A673 (cell line): ENCODE measurements around the gene FRS3. TPM values are rescaled to one million over a fixed set of nuclear protein-coding genes. Genes with fewer than 3 reads are reported as not detected.

ENCODE experiments used
- BruUV-seq: library from RNA; stranded (reverse); fragments of 400-500 nt; replicated peaks from 2 replicates; lab custom pipeline; 2021; lab: Mats Ljungman, UMichigan
- CTCF ChIA-PET: fragments of 300-600 bp; sonication (Branson Sonifier 250); formaldehyde crosslinking; loops from one replicate; lab custom pipeline; 2022; ENCODE audit warnings: antibody characterized with exemption; lab: Charles Lee
- POLR2A ChIA-PET: fragments of 300-600 bp; sonication (Branson Sonifier 250); formaldehyde crosslinking; loops from one replicate; lab custom pipeline; 2022; ENCODE audit warnings: antibody characterized with exemption; ENCODE audit not compliant: low non-redundant PET; lab: Charles Lee
- DNase-seq: peaks from one replicate; pipeline ENCODE4 v3.0.0-alpha.2; 2015; ENCODE audit warnings: low spot score
- H3K27ac ChIP-seq: fragments of 200-600 bp; sonication (generic); 2 replicates; pipeline ENCODE4 v1.5.1; 2016; ENCODE audit warnings: mixed run types, low read depth, mild to moderate bottlenecking, mixed read lengths, antibody characterized with exemption, low read length; ENCODE audit not compliant: poor library complexity, severe bottlenecking
- H3K27me3 ChIP-seq: fragments of 200-600 bp; sonication (generic); replicated peaks from 2 replicates; pipeline ENCODE4 v1.6.1; 2017; ENCODE audit warnings: mixed run types, low read depth, mild to moderate bottlenecking, mixed read lengths, antibody characterized with exemption, low read length; ENCODE audit not compliant: insufficient read depth, poor library complexity
- H3K36me3 ChIP-seq: fragments of 200-600 bp; sonication (generic); 2 replicates; pipeline ENCODE4 v1.6.1; 2016; ENCODE audit warnings: mixed run types, mild to moderate bottlenecking, mixed read lengths, antibody characterized with exemption, low read length; ENCODE audit not compliant: insufficient read depth, poor library complexity, severe bottlenecking
- H3K4me1 ChIP-seq: fragments of 200-600 bp; sonication (generic); 2 replicates; pipeline ENCODE4 v1.6.1; 2017; ENCODE audit warnings: mixed run types, mild to moderate bottlenecking, mixed read lengths, antibody characterized with exemption, low read length; ENCODE audit not compliant: insufficient read depth, poor library complexity, severe bottlenecking
- H3K4me3 ChIP-seq: fragments of 200-600 bp; sonication (generic); 2 replicates; pipeline ENCODE4 v1.5.1; 2016; ENCODE audit warnings: low read depth, mixed run types, mild to moderate bottlenecking, mixed read lengths, low read length; ENCODE audit not compliant: poor library complexity, severe bottlenecking
- H3K9me3 ChIP-seq: fragments of 200-600 bp; sonication (generic); 2 replicates; pipeline ENCODE4 v1.6.1; 2016; ENCODE audit warnings: mixed run types, low read depth, mild to moderate bottlenecking, mixed read lengths, antibody characterized with exemption, low read length; ENCODE audit not compliant: poor library complexity, severe bottlenecking
- EZH2 ChIP-seq: fragments of 200-600 bp; sonication (generic); IDR thresholded peaks from 2 replicates; pipeline ENCODE4 v1.6.1; 2017; ENCODE audit warnings: borderline replicate concordance, low read depth, mild to moderate bottlenecking, mixed read lengths, antibody characterized with exemption, low read length; ENCODE audit not compliant: poor library complexity, severe bottlenecking
- intact Hi-C: fragments of 100-400 bp; cut with micrococcal nuclease; formaldehyde crosslinking; loops from one replicate; pipeline ENCODE4 v1.10.0; 2022; ENCODE audit not compliant: unreplicated experiment
- total RNA-seq: library from RNA; stranded (reverse); gene quantifications from 2 replicates; pipeline ENCODE4 v1.2.3, GENCODE V29; 2021
- TF ChIP-seq, protein P1 (sequence below): fragments of 300-800, 200-600 bp; sonication (generic); conservative IDR thresholded peaks from 2 replicates; pipeline ENCODE4 v1.5.1; 2017; ENCODE audit warnings: low read depth, mild to moderate bottlenecking, antibody characterized with exemption, low read length, moderate library complexity, mixed read lengths

Gene FRS3
- total RNA-seq, 1 experiment from 2014 or later = 3.0 TPM

DNA sequence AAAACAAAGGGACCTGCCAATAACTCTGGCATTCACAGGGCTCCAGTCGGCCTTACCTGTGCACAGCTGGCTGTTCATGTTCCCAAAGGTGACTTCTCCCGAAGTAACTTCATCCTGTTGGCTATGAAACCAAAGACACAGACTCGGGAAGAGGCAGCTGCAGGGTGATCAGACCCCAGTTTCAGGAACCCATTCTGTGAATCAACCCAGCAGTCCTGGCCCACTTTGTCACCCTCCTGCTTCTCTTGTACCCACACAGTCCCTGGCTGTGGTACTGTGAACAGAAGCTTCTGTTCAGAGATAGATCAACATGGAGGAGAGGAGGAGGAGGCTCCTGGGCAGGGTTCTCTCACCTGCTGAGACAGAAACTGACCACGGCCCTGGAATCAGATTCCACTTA, 23.8 kb downstream of the FRS3 start:
- no peaks in the 10 kb centered on the region for H3K4me1 ChIP-seq
- ChIA-PET POLR2A (no interaction called here), CTCF (no interaction called here)
- no peak overlapping the region for H3K4me3 ChIP-seq
- H3K27me3 ChIP-seq = no peaks in the 10 kb centered on the region
- H3K9me3 ChIP-seq = no peaks in the 10 kb centered on the region
- BruUV-seq = no TSS peak
- intact Hi-C loops = no loop called here
- H3K27ac ChIP-seq = no peak overlapping the region
- H3K36me3 ChIP-seq = no peaks in the 10 kb centered on the region
- TF ChIP-seq EZH2 = no peak
- TF ChIP-seq, protein P1, sequence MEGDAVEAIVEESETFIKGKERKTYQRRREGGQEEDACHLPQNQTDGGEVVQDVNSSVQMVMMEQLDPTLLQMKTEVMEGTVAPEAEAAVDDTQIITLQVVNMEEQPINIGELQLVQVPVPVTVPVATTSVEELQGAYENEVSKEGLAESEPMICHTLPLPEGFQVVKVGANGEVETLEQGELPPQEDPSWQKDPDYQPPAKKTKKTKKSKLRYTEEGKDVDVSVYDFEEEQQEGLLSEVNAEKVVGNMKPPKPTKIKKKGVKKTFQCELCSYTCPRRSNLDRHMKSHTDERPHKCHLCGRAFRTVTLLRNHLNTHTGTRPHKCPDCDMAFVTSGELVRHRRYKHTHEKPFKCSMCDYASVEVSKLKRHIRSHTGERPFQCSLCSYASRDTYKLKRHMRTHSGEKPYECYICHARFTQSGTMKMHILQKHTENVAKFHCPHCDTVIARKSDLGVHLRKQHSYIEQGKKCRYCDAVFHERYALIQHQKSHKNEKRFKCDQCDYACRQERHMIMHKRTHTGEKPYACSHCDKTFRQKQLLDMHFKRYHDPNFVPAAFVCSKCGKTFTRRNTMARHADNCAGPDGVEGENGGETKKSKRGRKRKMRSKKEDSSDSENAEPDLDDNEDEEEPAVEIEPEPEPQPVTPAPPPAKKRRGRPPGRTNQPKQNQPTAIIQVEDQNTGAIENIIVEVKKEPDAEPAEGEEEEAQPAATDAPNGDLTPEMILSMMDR = no peak
- no peak for DNase-seq

DNA sequence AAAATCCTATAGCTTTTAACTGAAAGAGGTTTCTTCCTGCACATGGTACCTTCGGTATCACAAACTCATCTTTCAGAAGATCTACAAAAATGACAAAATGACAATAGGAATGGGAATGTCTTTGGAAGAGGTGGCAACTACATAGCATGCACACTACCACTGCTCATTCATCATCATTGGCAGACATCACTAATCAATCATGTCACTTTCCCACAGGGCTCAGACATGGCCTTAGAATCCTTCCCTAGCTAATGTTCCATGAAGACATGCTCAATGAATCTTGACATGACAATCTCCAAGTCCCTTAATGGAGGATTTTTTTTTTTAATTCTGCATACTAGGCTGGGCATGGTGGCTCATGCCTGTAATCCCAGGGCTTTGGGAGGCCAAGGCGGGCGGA, 29.3 kb downstream of the FRS3 start:
- H3K27ac ChIP-seq = no peak overlapping the region
- BruUV-seq = no TSS peak

DNA sequence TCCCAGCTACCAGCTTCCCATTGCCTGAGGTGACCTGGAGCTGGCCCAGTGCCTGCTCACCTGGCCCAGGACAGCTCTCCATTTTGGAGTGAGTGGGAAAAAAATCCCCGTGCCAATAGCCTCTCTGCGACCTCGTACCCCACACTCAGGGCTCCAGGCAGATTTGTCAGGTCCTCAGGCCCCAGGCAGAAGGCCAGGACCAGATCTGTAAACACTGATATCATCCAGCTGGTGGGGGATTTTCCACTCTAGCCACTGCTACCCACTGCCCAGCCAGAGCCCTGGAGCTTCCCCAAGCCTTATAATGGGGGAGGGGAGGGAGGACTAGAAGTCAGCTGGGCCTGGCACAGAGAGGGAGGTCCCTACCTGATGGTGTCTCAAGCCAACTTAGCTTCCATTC, 31.2 kb downstream of the FRS3 start:
- CTCF ChIA-PET = interaction anchor here (1.2 kb wide), 1 partner anchor 14 kb away, joined by 5 read pairs; no protein-coding TSS in a partner anchor
- H3K36me3 ChIP-seq = no peaks in the 10 kb centered on the region
- no peak overlapping the region for H3K4me3 ChIP-seq
- no peaks in the 10 kb centered on the region for H3K4me1 ChIP-seq
- no peaks in the 10 kb centered on the region for H3K27me3 ChIP-seq
- POLR2A ChIA-PET = no interaction called here
- intact Hi-C loops = no loop called here
- H3K9me3 ChIP-seq = no peaks in the 10 kb centered on the region
- DNase-seq = no peak
- no peak overlapping the region for H3K27ac ChIP-seq
- TF ChIP-seq, protein P1 = no peak
- TF ChIP-seq EZH2 = no peak
- no TSS peak for BruUV-seq

More for the DNA sequence above, 29.3 kb downstream of the FRS3 start:
- Histone ChIP-seq H3K9me3 (no peaks in the 10 kb centered on the region), H3K4me1 (no peaks in the 10 kb centered on the region), H3K4me3 (no peak overlapping the region), H3K27me3 (no peaks in the 10 kb centered on the region), H3K36me3 (no peaks in the 10 kb centered on the region)
- intact Hi-C loops = no loop called here
- POLR2A ChIA-PET = no interaction called here
- CTCF ChIA-PET = no interaction called here
- DNase-seq = no peak
- TF ChIP-seq, protein P1 = no peak
- no peak for TF ChIP-seq EZH2
